ENCODE data around the gene PTPRD.

PTPRD gene

GRCh38 chr9:8760000-8760767 lies 1852.6 kb downstream of the PTPRD start:
- TF ChIP-seq CTCF (IDR thresholded peaks at IDR 0.05; ENCODE audit: extremely low read depth, missing control alignments), result no peak
- no peak for DNase-seq (ENCODE audit: low spot score)

GRCh38 chr9:8757881-8758280 lies 1854.9 kb downstream of the PTPRD start:
- no peak for DNase-seq (ENCODE audit: low spot score)
- no peak for TF ChIP-seq CTCF (IDR thresholded peaks at IDR 0.05; ENCODE audit: extremely low read depth, missing control alignments)

GRCh38 chr9:8754751-8755150 lies 1858.1 kb downstream of the PTPRD start:
- no peak for DNase-seq (ENCODE audit: low spot score)
- no peak for TF ChIP-seq CTCF (IDR thresholded peaks at IDR 0.05; ENCODE audit: extremely low read depth, missing control alignments)

GRCh38 chr9:8751406-8751930 lies 1861.3 kb downstream of the PTPRD start:
- TF ChIP-seq CTCF (IDR thresholded peaks at IDR 0.05; ENCODE audit: extremely low read depth, missing control alignments), result no peak
- no peak for DNase-seq (ENCODE audit: low spot score)

GRCh38 chr9:8750639-8751051 lies 1862.2 kb downstream of the PTPRD start:
- no peak for TF ChIP-seq CTCF (IDR thresholded peaks at IDR 0.05; ENCODE audit: extremely low read depth, missing control alignments)
- no peak for DNase-seq (ENCODE audit: low spot score)

- no peak for DNase-seq (ENCODE audit: low spot score)
- TF ChIP-seq CTCF (IDR thresholded peaks at IDR 0.05; ENCODE audit: extremely low read depth, missing control alignments), result no peak
Observed at GRCh38 chr9:8745347-8745746, 1867.5 kb downstream of the PTPRD start.

- no peak for TF ChIP-seq CTCF (IDR thresholded peaks at IDR 0.05; ENCODE audit: extremely low read depth, missing control alignments)
- no peak for DNase-seq (ENCODE audit: low spot score)
Observed at GRCh38 chr9:8738945-8739344, 1873.9 kb downstream of the PTPRD start.

All from GM20000 (cell line).